HuH-7 (cell line): ENCODE data around the gene HCCS.

Experiments
- DNase-seq: peaks from one replicate; pipeline ENCODE4 v3.0.0; 2011; ENCODE audit warnings: low spot score

Gene HCCS

GRCh38 chrX:11124112-11124511, 13.0 kb downstream of the HCCS start:
- no peak for DNase-seq

GRCh38 chrX:11125060-11125459, 13.9 kb downstream of the HCCS start:
- no peak for DNase-seq

- no peak for DNase-seq
Measured at GRCh38 chrX:11129534-11130105, 18.5 kb downstream of the HCCS start.

- DNase-seq: no peak
Measured at GRCh38 chrX:11130136-11130535, 19.0 kb downstream of the HCCS start.

GRCh38 chrX:11131146-11131545, 20.0 kb downstream of the HCCS start:
- DNase-seq: no peak

- no peak for DNase-seq
Measured at GRCh38 chrX:11135564-11136185, 24.5 kb downstream of the HCCS start.

- peak; percentile 6 for DNase-seq
Measured at GRCh38 chrX:11137543-11138139, 26.5 kb downstream of the HCCS start.

GRCh38 chrX:11138498-11139390, 27.6 kb downstream of the HCCS start:
- DNase-seq: no peak

GRCh38 chrX:11143931-11144678, 33.0 kb downstream of the HCCS start:
- DNase-seq: peak; percentile 47

- no peak for DNase-seq
Measured at GRCh38 chrX:11146411-11146810, 35.3 kb downstream of the HCCS start.

GRCh38 chrX:11148401-11148800, 37.3 kb downstream of the HCCS start:
- DNase-seq: no peak

GRCh38 chrX:11151799-11152559, 40.8 kb downstream of the HCCS start:
- DNase-seq: no peak

GRCh38 chrX:11159149-11159548, 48.0 kb downstream of the HCCS start:
- no peak for DNase-seq

- no peak for DNase-seq
Measured at GRCh38 chrX:11164433-11164832, 53.3 kb downstream of the HCCS start.

GRCh38 chrX:11171956-11172355, 60.8 kb downstream of the HCCS start:
- DNase-seq: no peak

GRCh38 chrX:11172415-11172814, 61.3 kb downstream of the HCCS start:
- no peak for DNase-seq
